ENCODE results near the gene GATAD1.

GRCh38 chr7:92460109-92460508, 12.8 kb downstream of the GATAD1 start:
- TF ChIP-seq CTCF (IDR thresholded peaks at IDR 0.05; ENCODE audit: insufficient read depth, low read length) (no peak), POLR2AphosphoS5 (IDR thresholded peaks at IDR 0.05; ENCODE audit: low read depth) (no peak), REST (IDR thresholded peaks at IDR 0.05; ENCODE audit: insufficient replicate concordance, low read depth) (no peak), SPI1 (IDR thresholded peaks at IDR 0.05; ENCODE audit: borderline replicate concordance, low read depth) (no peak)
